Measurements from ENCODE around the gene MGMT. TPM values are rescaled to one million over a fixed set of nuclear protein-coding genes. Genes with fewer than 3 reads are reported as not detected.

Gene MGMT
- total RNA-seq, 1 donor from 2014 or later, result 25.9 TPM

DNA sequence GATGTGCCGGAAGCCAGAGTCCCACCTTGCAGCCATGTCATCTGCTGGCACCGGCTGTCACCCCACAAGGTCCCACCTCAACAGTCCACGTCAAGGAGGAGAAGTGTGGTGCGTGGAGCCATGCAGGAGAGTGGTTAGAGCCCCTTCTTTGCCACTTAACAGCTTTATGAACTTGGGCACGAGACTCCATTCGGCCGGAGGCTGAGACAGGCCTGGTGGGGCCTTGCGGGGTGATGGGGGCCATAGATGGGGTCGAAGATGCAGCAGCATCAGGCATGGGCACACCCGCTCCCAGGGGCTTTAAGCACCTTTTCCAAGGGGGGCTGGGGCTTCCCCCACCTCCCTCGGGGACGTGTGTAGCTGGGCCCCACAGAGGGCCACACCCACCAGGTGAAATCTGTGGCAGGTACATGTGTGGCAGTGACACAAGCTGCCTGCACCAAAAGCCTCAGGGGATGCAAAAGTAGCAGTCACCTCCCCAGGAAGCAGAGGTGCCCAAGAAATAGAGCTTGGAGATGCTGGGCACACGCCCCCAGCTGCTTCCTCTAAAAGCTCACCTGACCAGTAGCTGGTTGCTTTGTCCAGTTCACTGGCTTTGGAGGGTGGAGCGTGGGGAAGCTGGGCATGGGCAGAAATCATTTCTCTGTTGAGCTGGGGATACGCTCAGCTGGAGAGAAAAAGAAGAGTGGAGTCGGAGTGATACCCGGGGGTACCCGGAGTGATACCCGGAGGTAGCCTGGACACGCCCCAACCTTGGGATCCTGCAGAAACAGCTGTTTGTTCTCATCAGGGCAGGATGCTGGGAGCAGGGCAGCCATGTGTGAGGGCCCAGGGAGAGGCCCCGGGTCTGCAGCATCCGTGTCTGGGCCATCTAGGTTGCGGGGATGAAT lies 297.2 kb downstream of the MGMT start:
- Mint-ChIP-seq H3K27me3 (ENCODE audit: unreplicated experiment) (peaks cover 8% of the 10 kb centered on the region), H3K36me3 (ENCODE audit: low read depth, unreplicated experiment) (no peaks in the 10 kb centered on the region)

DNA sequence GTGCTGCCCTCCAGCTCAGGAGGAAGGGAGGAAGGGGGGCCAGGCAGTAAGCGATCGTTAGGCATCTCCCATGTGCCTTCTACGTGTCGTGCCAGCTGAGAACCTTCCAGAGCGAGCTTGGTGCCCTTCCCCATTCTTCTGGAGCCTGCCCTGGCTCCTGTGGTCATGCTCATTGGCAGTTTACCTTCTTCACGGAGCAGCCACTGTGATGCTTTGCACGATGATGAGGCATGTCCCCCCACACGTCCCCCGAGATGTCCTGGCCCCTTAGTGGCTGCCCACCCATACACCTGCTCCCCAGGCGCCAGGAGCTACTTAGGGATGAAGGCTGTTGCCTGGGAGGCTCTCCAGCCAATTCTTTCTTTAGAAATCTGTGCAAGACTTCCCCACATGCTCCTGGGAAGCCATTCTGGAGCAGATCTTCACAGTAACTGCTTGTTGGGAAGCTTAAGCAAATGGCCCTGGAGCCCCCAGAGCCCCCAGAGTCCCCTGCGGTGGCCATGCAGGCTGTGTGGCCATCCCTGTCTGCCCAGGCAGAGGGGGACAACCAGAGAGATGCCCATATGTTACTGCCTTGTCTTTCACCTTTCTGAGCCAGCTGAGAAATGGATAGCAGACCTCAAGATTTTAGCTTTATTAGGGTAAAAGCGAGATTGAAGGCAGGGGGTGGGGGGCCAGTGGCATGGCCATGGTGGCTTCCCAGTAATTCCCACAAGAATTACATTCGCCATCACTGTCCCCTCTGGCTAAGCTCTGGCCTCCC lies 298.0 kb downstream of the MGMT start:
- no peak for DNase-seq (ENCODE audit: low spot score)
- peaks cover 11% of the 10 kb centered on the region for H3K27me3 Mint-ChIP-seq (ENCODE audit: unreplicated experiment)
- TF ChIP-seq, protein P1, sequence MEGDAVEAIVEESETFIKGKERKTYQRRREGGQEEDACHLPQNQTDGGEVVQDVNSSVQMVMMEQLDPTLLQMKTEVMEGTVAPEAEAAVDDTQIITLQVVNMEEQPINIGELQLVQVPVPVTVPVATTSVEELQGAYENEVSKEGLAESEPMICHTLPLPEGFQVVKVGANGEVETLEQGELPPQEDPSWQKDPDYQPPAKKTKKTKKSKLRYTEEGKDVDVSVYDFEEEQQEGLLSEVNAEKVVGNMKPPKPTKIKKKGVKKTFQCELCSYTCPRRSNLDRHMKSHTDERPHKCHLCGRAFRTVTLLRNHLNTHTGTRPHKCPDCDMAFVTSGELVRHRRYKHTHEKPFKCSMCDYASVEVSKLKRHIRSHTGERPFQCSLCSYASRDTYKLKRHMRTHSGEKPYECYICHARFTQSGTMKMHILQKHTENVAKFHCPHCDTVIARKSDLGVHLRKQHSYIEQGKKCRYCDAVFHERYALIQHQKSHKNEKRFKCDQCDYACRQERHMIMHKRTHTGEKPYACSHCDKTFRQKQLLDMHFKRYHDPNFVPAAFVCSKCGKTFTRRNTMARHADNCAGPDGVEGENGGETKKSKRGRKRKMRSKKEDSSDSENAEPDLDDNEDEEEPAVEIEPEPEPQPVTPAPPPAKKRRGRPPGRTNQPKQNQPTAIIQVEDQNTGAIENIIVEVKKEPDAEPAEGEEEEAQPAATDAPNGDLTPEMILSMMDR (IDR thresholded peaks at IDR 0.05; ENCODE audit: unreplicated experiment), result no peak

More for the DNA sequence above, 297.2 kb downstream of the MGMT start:
- no peaks in the 10 kb centered on the region for H3K9me3 Mint-ChIP-seq (ENCODE audit: unreplicated experiment)
- DNase-seq (ENCODE audit: low spot score), result no peak
- TF ChIP-seq, protein P1 (IDR thresholded peaks at IDR 0.05; ENCODE audit: unreplicated experiment), result no peak
- no peak overlapping the region for H3K27ac Mint-ChIP-seq (ENCODE audit: unreplicated experiment)
- H3K4me3 Mint-ChIP-seq (ENCODE audit: unreplicated experiment), result no peak overlapping the region
- no peaks in the 10 kb centered on the region for H3K4me1 Mint-ChIP-seq (ENCODE audit: unreplicated experiment)

DNA sequence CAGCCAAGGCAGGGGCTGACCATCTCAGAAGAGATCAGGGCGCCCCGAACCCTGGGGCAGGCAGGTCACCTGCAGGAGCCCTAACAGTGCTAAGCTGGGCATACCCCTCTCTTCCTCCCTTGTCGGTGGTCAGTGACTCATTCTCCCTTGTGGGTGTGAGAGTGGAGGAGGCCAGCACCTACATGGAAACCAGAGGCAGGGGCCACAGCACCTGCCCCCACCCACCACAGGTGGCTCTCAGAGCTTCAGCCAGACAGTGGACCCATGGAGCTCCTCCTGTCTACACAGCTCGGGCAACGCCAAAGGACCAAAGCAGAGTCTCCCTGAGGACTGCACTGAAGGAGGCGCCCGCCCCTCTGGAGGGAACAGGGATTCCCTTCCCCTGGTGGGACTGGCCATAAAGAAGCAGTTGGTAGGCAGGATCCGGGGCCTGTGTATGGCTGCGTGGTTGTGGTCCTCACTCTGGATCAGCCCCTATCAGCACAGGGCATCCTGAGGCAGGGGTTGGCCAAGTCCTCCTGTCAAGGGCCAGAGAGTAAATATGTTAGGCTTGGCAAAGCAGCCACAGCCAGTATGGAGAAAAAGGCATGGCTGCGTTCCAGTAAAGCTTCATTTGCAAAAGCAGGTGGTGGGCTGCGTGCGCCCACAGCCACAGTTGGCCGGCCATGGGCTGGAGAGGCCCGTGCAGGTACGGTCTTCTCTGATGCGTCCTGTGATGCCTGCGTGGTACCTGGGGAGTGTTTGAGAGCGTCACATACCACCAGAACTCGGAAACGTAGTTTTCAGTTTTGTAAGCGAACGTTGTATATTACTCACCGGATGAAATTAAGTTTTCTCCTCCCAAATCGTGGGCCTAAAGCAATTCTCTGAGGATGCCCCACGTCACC lies 298.9 kb downstream of the MGMT start:
- no peak for DNase-seq (ENCODE audit: low spot score)
- TF ChIP-seq, protein P1 (IDR thresholded peaks at IDR 0.05; ENCODE audit: unreplicated experiment), result no peak
- no peaks in the 10 kb centered on the region for H3K36me3 Mint-ChIP-seq (ENCODE audit: low read depth, unreplicated experiment)
- H3K27ac Mint-ChIP-seq (ENCODE audit: unreplicated experiment), result no peak overlapping the region
- H3K4me3 Mint-ChIP-seq (ENCODE audit: unreplicated experiment), result no peak overlapping the region
- H3K9me3 Mint-ChIP-seq (ENCODE audit: unreplicated experiment), result no peaks in the 10 kb centered on the region
- H3K4me1 Mint-ChIP-seq (ENCODE audit: unreplicated experiment), result no peaks in the 10 kb centered on the region
- peaks cover 12% of the 10 kb centered on the region for H3K27me3 Mint-ChIP-seq (ENCODE audit: unreplicated experiment)

More for the DNA sequence above, 298.0 kb downstream of the MGMT start:
- H3K9me3 Mint-ChIP-seq (ENCODE audit: unreplicated experiment), result no peaks in the 10 kb centered on the region
- H3K4me3 Mint-ChIP-seq (ENCODE audit: unreplicated experiment), result no peak overlapping the region
- H3K4me1 Mint-ChIP-seq (ENCODE audit: unreplicated experiment), result no peaks in the 10 kb centered on the region
- no peaks in the 10 kb centered on the region for H3K36me3 Mint-ChIP-seq (ENCODE audit: low read depth, unreplicated experiment)
- H3K27ac Mint-ChIP-seq (ENCODE audit: unreplicated experiment), result no peak overlapping the region

DNA sequence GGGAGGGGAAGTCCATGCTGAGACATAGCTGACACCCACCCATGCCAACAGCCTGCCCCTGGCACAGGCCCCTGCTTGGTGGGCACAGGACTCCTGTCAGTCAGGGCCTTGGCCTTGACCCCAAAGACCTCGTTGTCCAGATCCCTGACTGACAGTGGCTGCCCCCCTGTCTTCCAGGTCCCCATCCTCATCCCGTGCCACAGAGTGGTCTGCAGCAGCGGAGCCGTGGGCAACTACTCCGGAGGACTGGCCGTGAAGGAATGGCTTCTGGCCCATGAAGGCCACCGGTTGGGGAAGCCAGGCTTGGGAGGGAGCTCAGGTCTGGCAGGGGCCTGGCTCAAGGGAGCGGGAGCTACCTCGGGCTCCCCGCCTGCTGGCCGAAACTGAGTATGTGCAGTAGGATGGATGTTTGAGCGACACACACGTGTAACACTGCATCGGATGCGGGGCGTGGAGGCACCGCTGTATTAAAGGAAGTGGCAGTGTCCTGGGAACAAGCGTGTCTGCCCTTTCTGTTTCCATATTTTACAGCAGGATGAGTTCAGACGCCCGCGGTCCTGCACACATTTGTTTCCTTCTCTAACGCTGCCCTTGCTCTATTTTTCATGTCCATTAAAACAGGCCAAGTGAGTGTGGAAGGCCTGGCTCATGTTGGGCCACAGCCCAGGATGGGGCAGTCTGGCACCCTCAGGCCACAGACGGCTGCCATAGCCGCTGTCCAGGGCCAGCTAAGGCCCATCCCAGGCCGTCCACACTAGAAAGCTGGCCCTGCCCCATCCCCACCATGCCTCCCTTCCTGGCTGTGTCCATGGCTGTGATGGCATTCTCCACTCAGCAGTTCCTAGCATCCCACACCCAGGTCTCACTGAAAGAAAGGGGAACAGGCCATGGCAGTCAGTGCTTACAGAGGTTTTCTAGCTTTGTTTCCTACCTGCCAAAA lies 299.8 kb downstream of the MGMT start:
- TF ChIP-seq, protein P1 (IDR thresholded peaks at IDR 0.05; ENCODE audit: unreplicated experiment), result no peak
- no peak overlapping the region for H3K27ac Mint-ChIP-seq (ENCODE audit: unreplicated experiment)
- H3K4me1 Mint-ChIP-seq (ENCODE audit: unreplicated experiment), result no peaks in the 10 kb centered on the region
- H3K27me3 Mint-ChIP-seq (ENCODE audit: unreplicated experiment), result peaks cover 12% of the 10 kb centered on the region
- no peaks in the 10 kb centered on the region for H3K36me3 Mint-ChIP-seq (ENCODE audit: low read depth, unreplicated experiment)
- H3K4me3 Mint-ChIP-seq (ENCODE audit: unreplicated experiment), result no peak overlapping the region
- H3K9me3 Mint-ChIP-seq (ENCODE audit: unreplicated experiment), result no peaks in the 10 kb centered on the region
- DNase-seq (ENCODE audit: low spot score), result no peak
